Stimulated activated CD4-positive, alpha-beta T cell treated with anti-CD3 and anti-CD28 coated beads, Interleukin-1b, Interleukin-23, amount 100 ng/mL, for 4 hours (primary cell): ENCODE measurements around the gene RAD50.
"Not testable (repeated sequence)": the region's sequence is repeated elsewhere in the genome, so short reads cannot be mapped to it uniquely, and the experiment has no call there.

Source experiments
- DNase-seq, 2 donors: peaks; one replicate each; pipeline ENCODE4 v3.0.0-alpha.2; 2020; ENCODE audit warnings: low read depth in 2 of 2

RAD50 gene

DNA sequence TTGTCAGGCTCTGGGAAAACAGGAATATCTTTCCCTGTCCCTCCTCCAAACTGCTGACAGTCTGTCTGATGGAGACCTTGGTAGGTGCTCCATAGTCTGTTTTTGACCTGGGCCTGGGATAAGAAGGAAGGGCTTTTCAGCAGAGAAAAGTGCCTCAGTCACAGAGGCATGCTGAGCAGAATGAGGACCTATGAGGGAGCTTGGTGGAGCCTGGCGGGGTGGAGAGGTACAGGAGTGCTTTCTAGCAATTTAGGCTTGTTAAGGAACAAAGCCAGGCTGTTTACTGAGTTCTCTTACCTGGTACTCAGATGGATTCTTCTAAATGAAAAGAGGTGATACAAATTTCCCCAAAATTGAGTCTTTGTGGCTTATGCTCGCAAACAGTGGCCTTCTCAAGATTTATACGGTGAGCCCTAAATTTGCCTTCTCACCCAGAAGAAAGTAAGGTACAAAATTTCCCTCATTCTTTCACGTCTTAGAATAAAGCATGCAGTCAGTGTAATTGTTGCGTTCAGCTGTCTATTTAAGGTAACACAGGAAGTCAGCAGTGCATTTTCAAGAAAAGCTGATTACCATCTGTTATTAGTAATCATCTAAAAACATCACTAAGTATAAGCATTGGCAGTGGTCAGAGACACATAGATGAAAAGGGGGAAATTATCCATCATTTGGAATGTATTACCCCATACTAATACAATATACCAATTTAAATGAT, 72.6 kb downstream of the RAD50 start:
- no peak for DNase-seq

DNA sequence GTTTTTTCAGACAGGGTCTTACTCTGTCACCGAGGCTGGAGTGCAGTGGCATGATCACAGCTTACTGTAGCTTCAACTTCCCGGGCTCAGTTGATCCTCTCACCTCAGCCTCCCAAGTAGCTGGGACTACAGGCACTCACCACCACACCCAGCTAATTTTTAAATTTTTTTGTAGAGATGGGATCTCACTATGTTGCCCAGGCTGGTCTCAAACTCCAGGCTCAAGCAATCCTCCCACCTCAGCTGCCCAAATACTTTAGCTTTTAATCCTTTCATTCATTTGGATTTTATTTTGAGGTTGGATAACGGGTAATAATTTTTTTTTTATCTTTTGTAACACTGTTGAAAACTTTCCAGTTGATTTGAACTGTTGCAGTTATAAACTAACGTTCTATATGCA, 76.8 kb downstream of the RAD50 start:
- not testable (repeated sequence) for DNase-seq

DNA sequence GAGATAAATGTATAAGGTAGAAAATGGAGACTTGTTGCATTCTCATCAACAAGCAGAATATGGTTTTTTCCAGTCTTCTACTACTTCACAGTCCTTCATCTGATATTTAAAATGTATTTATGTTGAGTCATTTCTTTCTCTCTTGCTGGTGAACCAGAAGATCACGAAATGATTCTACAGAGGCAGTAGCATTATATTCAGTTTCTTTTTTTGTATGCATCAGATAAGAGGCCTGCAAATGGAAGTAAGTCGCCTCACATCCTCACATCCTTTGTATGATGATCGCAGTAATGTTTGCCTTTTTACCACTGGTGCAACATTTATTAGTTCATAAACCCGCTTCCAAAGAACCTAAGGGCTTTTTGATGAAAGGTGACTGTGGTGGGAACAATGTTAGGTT, 79.1 kb downstream of the RAD50 start:
- DNase-seq = no peak

DNA sequence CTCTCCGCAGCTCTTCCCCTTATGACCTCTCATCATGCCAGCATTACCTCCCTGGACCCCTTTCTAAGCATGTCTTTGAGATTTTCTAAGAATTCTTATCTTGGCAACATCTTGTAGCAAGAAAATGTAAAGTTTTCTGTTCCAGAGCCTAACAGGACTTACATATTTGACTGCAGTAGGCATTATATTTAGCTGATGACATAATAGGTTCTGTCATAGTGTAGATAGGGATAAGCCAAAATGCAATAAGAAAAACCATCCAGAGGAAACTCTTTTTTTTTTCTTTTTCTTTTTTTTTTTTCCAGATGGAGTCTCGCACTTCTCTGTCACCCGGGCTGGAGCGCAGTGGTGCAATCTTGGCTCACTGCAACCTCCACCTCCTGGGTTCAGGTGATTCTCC, 80.5 kb downstream of the RAD50 start:
- DNase-seq = no peak

DNA sequence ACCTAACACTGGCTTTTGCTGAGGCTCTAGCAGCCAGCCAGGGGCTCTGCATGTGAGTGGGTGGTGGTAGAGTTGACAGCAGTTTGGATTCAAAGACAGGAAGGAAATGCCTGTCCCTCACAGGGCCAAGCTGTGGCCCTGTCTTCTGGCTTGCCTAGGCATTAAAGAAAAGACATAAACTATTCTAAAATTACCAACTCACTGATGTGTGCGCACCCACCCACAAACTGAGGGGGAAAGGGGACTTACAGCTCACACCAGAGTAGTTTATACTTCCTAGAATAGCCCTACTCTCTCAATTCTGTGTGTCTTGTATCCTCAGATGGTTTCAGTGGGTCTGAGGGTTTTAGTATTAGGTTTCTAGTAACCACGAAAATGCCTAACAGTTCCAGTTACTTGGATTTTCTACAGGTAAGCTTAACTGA, 82.9 kb downstream of the RAD50 start:
- no peak for DNase-seq

DNA sequence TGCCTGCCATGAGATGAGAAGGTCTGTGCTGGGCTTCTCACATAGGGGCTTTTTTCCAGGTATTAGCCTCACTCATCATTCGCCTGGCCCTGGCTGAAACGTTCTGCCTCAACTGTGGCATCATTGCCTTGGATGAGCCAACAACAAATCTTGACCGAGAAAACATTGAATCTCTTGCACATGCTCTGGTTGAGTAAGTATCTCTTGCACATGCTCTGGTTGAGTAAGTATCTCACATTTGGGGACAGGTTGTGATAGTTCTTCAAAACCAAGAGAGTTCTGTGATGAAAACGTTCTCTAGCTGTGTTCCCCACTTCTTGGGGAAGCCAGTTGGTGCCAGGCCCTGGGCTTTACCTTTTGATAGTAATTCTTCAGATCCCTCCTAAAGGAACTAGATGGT, 83.8 kb downstream of the RAD50 start:
- no peak for DNase-seq

DNA sequence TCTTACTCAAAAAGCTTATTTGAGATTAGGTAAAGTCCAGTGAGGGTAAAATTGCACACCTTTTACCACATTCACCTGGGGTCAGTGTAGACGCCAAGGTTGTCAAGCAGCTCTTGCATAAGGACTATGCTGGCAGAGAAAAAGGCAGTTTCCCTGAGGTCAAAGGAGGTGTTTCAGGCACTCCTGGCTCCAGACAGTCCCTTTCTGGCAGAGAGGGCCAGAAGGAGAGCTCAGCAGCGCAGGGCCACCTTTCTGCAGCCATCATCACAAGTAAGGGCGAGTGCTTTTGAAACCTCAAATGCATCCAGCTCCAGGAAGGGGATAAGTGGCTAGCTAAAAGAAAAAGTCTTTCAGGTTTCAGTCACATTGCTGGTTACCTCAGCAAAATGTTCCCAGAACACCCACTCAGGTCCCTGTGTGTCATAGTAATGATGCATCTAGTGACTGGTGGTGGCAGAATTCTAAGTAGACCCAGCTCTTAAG, 84.5 kb downstream of the RAD50 start:
- DNase-seq = no peak

DNA sequence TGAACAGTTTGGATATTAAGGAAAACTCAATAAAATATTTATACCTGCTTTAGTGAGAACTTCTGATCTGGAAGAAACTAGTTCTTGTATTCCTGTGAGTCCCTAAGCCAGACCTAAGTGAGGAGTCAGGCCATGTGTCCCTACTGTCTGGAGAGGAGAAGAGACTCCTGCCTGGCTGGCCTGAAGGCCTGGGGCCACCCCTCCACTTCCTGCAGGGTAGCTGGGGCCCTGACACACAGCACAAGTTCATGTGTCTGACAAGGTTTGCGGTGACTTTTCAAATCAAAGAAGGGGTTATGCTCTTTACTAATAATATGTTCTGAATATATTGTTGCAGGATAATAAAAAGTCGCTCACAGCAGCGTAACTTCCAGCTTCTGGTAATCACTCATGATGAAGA, 85.1 kb downstream of the RAD50 start:
- DNase-seq = no peak

DNA sequence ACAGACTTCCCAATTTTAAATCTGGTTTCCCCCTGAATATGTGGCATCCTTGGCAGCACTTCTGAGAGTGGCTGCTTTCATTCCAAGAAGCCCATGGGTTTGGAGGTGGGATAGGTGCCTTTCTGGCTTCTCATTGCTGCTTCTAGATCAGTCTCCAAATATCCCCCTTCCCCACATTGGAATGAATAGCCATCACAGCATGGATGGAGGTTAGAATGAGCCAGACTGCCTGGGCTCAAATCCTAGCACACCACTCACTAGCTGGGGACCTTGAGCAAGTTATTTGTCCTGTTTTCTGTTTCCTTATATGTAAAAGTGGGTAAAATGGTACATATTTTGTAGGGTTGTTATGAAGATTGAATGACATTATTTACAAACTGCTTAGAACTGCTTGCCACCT, 87.4 kb downstream of the RAD50 start:
- no peak for DNase-seq

DNA sequence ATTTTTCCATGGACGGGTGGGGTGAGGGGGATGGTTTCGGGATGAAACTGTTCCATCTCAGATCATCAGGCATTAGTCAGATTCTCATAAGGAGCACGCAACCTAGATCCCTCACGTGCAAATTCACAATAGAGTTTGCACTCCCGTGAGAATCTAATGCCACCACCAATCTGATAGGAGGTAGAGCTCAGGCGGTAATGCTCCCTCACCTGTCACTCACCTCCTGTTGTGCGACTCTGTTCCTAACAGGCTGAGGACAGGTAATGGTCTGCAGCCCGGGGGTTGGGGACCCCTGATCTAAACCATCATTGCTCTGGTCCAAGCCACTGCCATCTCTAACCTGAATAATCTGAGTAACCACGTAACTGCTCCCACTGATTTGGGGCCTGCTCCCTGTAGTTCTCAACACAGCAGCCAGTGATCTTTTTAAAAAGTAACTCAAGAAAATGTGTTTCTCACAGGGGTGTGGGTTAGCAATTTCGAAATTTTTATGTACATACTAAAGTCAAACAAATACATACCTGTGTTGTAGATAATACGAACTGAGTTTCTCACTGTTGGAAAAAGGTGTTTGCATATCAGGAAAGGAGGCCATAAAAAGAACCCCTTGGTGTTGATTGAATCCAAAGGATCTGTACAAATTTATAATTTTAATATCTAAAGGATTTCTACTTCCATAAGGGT, 89.9 kb downstream of the RAD50 start:
- no peak for DNase-seq

DNA sequence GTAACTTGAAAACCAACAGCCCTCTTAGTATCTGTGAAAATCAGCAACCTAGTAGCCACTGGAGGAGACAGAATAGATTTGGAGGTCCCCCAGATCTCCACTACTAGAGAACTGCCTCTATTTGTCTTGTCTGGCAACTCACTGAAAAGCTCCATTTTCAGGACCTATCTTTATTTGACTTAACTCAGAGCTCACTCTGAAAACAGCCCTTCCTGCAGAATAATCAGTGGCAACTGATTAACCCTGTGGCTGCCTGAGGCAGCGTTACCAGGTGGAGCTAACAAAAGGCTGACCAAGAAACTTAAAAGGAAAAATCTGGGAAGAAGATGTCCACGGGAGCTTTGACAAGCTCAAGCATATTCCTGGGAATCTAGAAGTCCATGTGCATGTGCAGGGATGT, 90.7 kb downstream of the RAD50 start:
- no peak for DNase-seq

DNA sequence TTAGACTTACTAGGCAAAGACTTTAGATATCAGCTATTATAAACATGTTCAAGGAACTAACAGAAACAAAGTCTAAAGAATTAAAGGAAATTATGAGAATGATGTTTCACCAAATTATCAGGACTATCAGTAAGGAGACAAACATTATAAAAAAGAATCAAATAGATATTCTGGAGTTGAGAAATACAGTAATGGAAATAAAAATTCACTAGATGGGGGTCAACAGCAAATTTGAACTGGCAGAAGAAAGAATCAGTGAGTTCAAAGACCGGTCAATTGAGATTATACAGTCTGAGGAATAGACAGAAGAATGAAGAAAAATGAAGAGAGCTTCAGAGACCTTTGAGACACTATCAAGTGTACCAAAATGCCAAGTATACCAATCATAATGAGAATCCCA, 91.6 kb downstream of the RAD50 start:
- no peak for DNase-seq

DNA sequence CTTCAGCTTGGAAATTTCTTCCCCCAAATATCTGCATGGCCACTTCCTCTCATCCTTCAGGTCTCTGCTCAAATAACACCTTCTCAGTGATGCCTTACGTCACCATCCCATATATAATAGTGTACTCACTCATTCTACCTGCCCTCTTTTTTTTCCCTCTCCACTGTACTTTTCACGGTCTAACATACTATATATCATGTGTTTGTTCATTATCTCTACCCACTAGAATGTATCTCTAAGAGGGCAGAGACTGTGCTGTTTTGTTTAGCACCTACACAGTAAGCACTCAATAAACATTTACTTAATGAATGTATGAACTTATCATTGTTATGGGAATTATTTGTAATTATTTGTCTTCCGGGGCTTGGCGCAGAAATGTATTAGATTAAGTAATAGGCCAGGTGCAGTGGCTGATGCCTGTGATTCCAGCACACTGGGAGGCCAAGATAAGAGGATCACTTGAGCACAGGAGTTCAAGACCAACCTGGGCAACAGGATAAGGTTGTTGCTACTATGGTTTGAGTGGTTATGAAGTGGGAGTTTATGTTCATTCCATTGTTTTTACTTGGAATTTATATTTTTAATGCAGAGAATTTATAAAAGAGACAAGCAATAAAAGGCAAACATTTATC, 95.2 kb downstream of the RAD50 start:
- no peak for DNase-seq

DNA sequence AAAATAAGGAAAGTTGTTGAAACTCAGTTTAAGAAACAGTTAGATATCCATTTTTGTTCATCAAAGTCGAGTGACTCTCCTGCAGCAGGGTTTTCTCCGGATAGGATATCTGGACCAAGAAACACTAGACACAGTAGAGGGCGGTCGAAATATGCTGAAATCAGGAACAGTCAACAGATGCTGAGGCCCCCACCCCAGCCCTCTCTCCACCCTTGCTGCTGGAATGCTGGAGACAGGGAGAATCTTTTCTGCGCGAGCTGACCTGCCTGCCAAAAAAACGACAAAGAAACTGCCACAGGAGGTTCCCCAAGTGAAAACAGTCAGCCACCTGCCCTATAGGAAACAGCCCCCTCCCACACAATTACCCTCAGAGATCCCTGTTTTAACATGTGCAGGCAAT, 96.9 kb downstream of the RAD50 start:
- DNase-seq = no peak

DNA sequence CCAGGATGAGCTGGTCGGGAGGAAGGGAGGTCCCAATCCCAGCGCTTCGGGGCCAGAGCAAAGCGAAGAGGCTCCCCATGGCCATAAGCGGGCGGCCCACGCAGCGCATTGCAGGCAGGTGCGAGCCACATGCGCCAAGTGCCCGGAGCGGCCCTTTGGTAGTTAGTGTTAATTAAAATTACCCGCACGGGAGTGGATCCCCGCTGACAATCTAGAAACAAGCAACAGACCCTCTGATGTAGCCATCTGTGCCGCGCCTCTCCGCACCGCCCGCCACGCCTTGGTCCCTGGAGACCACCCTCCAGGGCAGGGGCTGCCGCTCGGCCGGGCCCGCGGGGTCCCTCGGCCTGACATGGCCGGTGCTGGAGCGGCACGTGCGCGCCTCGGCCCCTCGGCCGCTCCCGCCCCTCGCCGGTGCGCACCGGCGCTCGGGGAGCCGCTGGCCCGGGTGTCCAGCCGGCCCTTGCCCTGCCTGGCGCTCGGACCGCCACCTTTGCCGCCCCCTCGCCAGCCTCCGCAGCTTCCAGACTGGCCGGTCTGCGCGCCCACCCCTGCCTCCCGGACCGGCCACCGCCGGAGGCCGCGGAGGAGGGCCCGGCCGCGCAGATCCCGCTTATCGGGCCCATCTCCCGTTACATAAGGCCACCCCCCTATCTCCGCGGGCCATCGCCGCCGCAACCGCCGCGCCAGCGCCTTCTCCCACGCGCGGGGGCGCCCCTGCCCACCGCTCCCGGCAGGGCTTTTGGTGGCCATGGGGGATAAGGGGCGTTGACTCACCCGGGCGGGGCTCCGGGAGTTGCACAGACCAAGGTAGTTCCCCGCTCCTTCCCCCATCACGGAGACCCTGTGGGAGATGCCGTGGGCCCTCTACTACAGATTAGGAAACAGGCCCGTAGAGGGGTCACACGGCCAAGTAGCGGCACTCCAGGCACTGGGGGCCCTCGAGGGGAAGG, 99.3 kb downstream of the RAD50 start:
- peak; percentile 17 to 31 for DNase-seq

DNA sequence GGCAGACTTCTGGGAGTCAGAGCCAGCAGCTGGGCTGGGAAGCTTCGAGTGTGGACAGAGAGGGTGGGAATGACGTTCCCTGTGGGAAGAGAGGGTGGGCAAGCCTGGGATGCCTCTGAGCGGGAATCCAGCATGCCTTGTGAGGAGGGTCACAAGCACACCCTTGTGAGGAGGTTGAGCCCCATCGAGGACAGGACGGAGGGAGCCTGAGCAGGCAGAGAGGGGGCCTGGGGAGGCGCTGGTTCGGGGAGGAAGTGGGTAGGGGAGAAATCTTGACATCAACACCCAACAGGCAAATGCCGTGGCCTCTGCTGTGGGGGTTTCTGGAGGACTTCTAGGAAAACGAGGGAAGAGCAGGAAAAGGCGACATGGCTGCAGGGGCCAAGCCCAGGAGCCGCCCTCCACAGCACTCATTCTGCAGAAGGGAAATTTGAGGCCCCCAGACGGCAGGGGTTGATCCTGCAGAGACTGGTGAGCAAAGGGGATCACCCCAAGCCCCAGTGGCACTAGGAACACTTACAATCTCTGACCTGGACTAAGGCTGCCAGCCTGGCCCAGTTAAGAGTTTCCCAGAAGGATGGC, 100.1 kb downstream of the RAD50 start:
- DNase-seq = no peak

DNA sequence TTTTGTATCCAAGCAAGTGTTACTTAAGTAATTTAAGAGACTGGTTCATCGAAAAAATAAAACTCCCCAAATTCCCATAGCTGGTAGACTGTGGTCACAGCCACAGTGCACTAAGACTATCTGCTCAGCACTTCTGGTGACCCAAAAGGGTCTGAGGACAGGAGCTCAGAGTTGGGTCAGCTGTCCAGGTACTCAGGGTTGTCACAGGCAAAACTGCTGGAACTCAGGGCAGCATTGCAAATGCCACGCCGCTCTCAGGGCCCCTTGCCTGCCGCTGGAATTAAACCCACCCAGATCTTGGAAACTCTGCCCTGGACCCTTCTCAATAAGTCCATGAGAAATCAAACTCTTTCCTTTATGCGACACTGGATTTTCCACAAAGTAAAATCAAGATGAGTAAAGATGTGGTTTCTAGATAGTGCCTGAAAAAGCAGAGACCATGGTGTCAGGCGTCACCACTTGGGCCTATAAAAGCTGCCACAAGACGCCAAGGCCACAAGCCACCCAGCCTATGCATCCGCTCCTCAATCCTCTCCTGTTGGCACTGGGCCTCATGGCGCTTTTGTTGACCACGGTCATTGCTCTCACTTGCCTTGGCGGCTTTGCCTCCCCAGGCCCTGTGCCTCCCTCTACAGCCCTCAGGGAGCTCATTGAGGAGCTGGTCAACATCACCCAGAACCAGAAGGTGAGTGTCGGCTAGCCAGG, 101.1 kb downstream of the RAD50 start, which contains the start of gene IL13:
TSS of gene IL13 (plus strand) at position 498 of the 705 bp plus-strand sequence. CDS start at position 512, 14 bp downstream.
- DNase-seq = no peak

DNA sequence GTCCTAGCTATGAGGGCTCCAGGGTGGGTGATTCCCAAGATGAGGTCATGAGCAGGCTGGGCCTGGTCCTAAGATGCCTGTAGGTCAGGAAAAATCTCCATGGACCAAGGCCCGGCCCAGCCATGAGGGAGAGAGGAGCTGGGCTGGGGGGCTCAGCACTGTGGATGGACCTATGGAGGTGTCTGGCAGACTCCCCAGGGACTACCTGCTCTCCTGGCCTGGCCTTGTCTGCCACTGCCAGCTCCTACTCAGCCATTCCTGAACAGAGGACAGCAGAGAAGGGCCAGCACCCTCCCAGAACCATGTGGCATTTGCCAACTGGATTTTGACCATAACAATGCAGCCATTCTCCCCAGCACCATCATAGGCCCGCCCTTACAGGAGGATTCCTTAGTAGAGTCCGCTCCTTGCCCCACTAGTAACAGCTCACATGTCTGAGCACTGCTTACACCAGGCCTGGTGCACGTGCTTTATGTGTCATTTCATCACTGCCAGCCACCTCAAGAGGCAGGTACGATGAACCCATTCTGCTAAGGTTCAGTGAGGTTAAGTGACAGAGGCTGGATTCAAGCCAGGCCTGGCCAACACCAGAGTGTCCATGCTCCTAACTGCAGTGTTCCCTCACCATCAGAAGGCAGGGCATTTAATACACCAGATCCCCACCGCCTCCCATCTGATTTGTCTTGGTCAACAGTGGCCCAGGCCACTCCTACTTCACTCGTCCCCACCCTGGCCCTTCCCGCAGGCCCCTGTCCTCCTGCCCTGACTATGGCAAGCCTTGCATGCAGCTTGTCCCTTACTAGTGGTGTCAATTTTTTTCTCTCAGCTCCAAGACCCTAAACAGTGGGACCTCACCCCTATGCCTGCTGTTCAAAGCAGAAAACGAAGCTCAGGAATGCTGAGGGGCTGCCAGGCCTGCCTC, 101.9 kb downstream of the RAD50 start:
- no peak for DNase-seq
